Measurements from ENCODE around the gene ADAMTSL1. TPM values are rescaled to one million over a fixed set of nuclear protein-coding genes. Genes with fewer than 3 reads are reported as not detected.

The ADAMTSL1 gene
- total RNA-seq, 1 donor from 2014 or later: 1.6 TPM

DNA sequence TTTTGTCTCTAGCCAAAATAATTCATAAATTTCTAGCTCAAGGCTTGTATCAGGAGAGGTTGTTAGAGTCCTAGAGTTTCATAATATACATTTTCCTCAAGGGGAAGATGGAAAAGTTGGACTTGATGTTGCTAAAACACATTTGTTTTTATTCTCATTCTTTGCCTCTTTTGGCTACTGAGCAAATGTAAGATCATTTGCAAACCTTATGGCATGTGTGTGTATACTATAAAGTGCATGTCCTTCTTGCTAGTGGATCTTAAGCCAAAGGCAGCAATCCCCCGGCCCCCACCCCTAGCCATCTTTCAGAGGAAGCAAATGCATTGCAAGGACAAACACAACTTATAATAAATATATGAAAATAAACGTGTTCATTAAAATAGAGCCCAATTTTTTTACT is 43.0 kb downstream of the ADAMTSL1 start:
- Histone ChIP-seq H3K4me3 (ENCODE audit: low read depth, low read length) (no peak overlapping the region), H3K27me3 (ENCODE audit: control insufficient read depth, insufficient read depth, low read length) (no peaks in the 10 kb centered on the region), H3K36me3 (ENCODE audit: control insufficient read depth, insufficient read depth, low read length) (no peaks in the 10 kb centered on the region)
- FAIRE-seq (no peak), DNase-seq (ENCODE audit: low read depth) (no peak)
- TF ChIP-seq, protein P1, sequence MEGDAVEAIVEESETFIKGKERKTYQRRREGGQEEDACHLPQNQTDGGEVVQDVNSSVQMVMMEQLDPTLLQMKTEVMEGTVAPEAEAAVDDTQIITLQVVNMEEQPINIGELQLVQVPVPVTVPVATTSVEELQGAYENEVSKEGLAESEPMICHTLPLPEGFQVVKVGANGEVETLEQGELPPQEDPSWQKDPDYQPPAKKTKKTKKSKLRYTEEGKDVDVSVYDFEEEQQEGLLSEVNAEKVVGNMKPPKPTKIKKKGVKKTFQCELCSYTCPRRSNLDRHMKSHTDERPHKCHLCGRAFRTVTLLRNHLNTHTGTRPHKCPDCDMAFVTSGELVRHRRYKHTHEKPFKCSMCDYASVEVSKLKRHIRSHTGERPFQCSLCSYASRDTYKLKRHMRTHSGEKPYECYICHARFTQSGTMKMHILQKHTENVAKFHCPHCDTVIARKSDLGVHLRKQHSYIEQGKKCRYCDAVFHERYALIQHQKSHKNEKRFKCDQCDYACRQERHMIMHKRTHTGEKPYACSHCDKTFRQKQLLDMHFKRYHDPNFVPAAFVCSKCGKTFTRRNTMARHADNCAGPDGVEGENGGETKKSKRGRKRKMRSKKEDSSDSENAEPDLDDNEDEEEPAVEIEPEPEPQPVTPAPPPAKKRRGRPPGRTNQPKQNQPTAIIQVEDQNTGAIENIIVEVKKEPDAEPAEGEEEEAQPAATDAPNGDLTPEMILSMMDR (IDR thresholded peaks at IDR 0.05; ENCODE audit: insufficient read depth, low read length, severe bottlenecking): no peak

DNA sequence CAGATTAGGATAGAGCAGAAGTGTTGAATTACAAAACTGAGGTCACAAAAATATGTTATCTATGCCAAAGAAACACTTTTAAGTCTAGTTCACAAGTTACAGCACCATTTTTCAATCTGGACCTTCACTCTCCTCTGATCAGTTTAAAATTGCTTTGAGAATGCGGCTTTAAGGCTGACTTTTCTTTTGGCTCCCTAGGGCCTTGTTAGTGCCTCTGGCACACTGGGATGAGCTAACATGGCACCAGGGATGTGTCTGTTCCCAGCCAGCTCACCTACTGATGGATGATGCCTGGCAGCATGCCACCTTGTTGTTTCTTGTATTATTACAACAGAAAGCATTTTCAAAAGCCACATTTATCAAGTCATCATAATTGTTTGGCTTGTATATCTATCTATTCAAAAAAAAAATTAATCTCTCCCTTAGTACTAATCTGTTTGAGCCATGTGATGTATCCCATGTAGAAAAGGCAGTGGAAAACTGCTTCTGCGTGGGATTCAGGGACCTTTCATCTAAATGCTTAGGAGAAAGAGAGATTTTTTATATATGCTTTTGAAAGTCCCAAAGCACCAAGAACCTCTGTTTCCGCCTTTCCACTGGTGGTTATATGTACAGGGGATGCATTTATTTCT is 46.6 kb downstream of the ADAMTSL1 start:
- TF ChIP-seq, protein P1 (IDR thresholded peaks at IDR 0.05; ENCODE audit: insufficient read depth, low read length, severe bottlenecking): no peak
- Histone ChIP-seq H3K4me3 (ENCODE audit: low read depth, low read length) (no peak overlapping the region), H3K36me3 (ENCODE audit: control insufficient read depth, insufficient read depth, low read length) (no peaks in the 10 kb centered on the region), H3K27me3 (ENCODE audit: control insufficient read depth, insufficient read depth, low read length) (no peaks in the 10 kb centered on the region)
- FAIRE-seq: no peak
- DNase-seq (ENCODE audit: low read depth): no peak

DNA sequence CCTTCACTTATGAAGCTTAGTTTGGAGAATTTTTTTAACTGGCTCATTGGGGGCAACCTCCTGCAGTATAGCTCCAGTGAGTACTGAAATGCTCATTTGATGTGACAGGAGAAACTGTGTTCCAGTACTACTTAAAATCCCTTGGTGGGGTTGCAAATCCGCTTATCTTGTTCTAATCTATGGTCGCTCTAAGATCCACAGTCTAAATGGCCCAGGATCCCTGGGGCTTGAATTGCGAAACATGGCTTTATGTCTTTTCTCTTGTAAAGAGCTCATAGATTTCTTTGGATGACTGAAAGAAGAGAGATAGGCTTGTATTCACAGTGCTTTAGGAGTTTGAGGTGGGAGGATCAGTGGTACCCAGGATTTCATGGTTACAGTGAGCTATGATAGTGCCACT is 52.7 kb downstream of the ADAMTSL1 start:
- FAIRE-seq (no peak), DNase-seq (ENCODE audit: low read depth) (no peak)
- H3K4me3 ChIP-seq (ENCODE audit: low read depth, low read length): no peak overlapping the region
- no peaks in the 10 kb centered on the region for H3K36me3 ChIP-seq (ENCODE audit: control insufficient read depth, insufficient read depth, low read length)
- H3K27me3 ChIP-seq (ENCODE audit: control insufficient read depth, insufficient read depth, low read length): no peaks in the 10 kb centered on the region
- TF ChIP-seq, protein P1 (IDR thresholded peaks at IDR 0.05; ENCODE audit: insufficient read depth, low read length, severe bottlenecking): no peak

DNA sequence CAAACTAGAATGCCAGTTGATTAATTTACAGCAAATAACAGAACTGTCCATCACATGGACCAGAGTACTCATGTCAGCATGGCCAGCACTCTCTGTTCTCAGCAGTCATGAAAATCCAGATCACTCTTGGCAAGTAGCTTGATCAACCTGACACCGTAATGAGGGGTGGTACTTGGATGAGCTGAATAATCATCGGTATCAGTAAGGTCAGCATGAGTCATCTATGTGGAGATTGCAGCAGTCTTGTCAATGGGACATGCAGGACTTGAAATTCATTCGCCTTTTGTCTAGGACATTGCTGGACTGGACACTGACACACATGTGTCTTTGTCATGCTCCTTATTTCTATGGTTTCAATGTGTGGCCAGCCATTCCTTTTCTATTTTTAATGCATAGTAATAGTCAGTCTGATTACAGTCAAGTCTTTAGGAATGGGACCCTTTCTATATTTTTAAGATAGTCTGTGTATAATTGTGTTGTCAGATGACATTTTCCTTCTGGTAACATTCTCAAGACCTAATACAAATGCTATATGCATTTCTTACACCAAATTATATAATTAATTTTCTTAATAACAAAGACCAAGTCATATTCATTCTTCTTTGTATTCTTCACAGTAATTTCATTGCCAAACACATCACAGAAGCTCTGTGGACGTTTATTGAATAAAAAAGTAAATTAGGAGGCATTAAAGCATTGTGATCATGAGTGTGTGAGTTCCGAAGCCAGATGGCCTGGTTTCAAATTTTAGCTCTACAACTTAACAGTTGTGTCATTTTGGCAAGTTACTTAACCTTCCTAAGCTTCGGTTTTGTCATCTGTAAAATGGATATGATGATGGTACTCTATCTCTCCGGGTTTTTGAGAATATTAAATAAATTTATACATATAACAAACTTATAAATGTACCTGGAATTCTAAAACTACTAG is 57.4 kb downstream of the ADAMTSL1 start:
- DNase-seq (ENCODE audit: low read depth): no peak
- H3K36me3 ChIP-seq (ENCODE audit: control insufficient read depth, insufficient read depth, low read length): no peaks in the 10 kb centered on the region
- H3K4me3 ChIP-seq (ENCODE audit: low read depth, low read length): no peak overlapping the region
- TF ChIP-seq, protein P1 (IDR thresholded peaks at IDR 0.05; ENCODE audit: insufficient read depth, low read length, severe bottlenecking): no peak
- peak; percentile 92 for FAIRE-seq
- no peaks in the 10 kb centered on the region for H3K27me3 ChIP-seq (ENCODE audit: control insufficient read depth, insufficient read depth, low read length)

DNA sequence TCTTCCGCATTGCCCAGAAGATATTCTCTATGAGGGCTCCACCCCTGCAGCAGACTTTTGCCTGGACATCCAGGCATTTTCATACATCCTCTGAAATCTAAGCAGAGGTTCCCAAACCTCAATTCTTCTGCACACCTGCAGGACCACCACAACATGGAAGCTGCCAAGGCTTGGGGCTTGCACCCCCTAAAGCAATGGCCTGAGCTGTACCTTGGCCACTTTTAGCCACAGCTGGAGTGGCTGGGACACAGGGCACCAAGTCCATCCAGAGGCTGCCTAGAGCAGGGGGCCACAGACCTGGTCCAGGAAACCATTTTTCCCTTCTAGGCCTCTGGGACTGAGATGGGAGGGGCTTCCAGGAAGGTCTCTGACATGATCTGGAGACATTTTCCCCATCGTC is 60.7 kb downstream of the ADAMTSL1 start:
- Histone ChIP-seq H3K36me3 (ENCODE audit: control insufficient read depth, insufficient read depth, low read length) (no peaks in the 10 kb centered on the region), H3K4me3 (ENCODE audit: low read depth, low read length) (no peak overlapping the region), H3K27me3 (ENCODE audit: control insufficient read depth, insufficient read depth, low read length) (no peaks in the 10 kb centered on the region)
- TF ChIP-seq, protein P1 (IDR thresholded peaks at IDR 0.05; ENCODE audit: insufficient read depth, low read length, severe bottlenecking): no peak
- no peak for DNase-seq (ENCODE audit: low read depth)
- no peak for FAIRE-seq

Data from bronchial epithelial cell (primary cell).